MCF 10A (cell line): ENCODE results near the gene CTBP2. TPM values are rescaled to one million over a fixed set of nuclear protein-coding genes. Genes with fewer than 3 reads are reported as not detected.
A peak's percentile ranks its signal among the peaks of the same experiment; 100 is the strongest.
"Not testable (repeated sequence)": the region's sequence is repeated elsewhere in the genome, so short reads cannot be mapped to it uniquely, and the experiment has no call there.

Experiments used
- BruUV-seq: library from RNA; stranded (reverse); fragments of 400-500 nt; replicated peaks from 2 replicates; lab custom pipeline; 2021; lab: Mats Ljungman, UMichigan
- CTCF ChIA-PET: fragments of 300-600 bp; sonication (Branson Sonifier 250); formaldehyde crosslinking; extraction: SDS; loops from one replicate; lab custom pipeline; 2021; ENCODE audit warnings: antibody characterized with exemption, inconsistent platforms; lab: Yijun Ruan, JAX
- POLR2A ChIA-PET: fragments of 300-600, 350-650 bp; sonication (Branson Sonifier 250); formaldehyde crosslinking; extraction: SDS; loops from one replicate; lab custom pipeline; 2020; ENCODE audit warnings: antibody characterized with exemption, inconsistent platforms; lab: Yijun Ruan, JAX
- DNase-seq: peaks from one replicate; pipeline ENCODE4 v3.0.0-alpha.2; 2018; ENCODE audit not compliant: unreplicated experiment
- H3K27ac Mint-ChIP-seq: one replicate; pipeline ENCODE4 v1.8.0; 2022; ENCODE audit warnings: mild to moderate bottlenecking, low read depth, mixed read lengths; ENCODE audit not compliant: unreplicated experiment
- H3K27me3 Mint-ChIP-seq: one replicate; pipeline ENCODE4 v1.8.0; 2022; ENCODE audit warnings: mixed read lengths; ENCODE audit not compliant: insufficient read depth, unreplicated experiment
- H3K36me3 Mint-ChIP-seq: one replicate; pipeline ENCODE4 v1.8.0; 2022; ENCODE audit warnings: mild to moderate bottlenecking, moderate library complexity, mixed read lengths; ENCODE audit not compliant: insufficient read depth, unreplicated experiment
- H3K4me1 Mint-ChIP-seq: one replicate; pipeline ENCODE4 v1.8.0; 2022; ENCODE audit warnings: mixed read lengths; ENCODE audit not compliant: insufficient read depth, unreplicated experiment
- H3K4me3 Mint-ChIP-seq: one replicate; pipeline ENCODE4 v1.8.0; 2022; ENCODE audit warnings: mild to moderate bottlenecking, moderate library complexity, mixed read lengths; ENCODE audit not compliant: unreplicated experiment
- H3K9me3 Mint-ChIP-seq: one replicate; pipeline ENCODE4 v1.8.0; 2022; ENCODE audit warnings: mixed read lengths; ENCODE audit not compliant: unreplicated experiment
- CTCF ChIP-seq: fragments of 200-600 bp; IDR thresholded peaks from one replicate; pipeline ENCODE4 v1.8.0; 2022; ENCODE audit warnings: antibody characterized with exemption, mild to moderate bottlenecking; ENCODE audit not compliant: unreplicated experiment
- intact Hi-C: fragments of 100-400 bp; cut with micrococcal nuclease; formaldehyde crosslinking; loops from 2 replicates; pipeline ENCODE4 v1.14.1; 2022
- total RNA-seq: library from RNA; stranded (reverse); gene quantifications from 2 replicates; pipeline ENCODE4 v1.2.3, GENCODE V29; 2022

CTBP2 gene
- total RNA-seq, 1 experiment from 2014 or later: 152 TPM

DNA sequence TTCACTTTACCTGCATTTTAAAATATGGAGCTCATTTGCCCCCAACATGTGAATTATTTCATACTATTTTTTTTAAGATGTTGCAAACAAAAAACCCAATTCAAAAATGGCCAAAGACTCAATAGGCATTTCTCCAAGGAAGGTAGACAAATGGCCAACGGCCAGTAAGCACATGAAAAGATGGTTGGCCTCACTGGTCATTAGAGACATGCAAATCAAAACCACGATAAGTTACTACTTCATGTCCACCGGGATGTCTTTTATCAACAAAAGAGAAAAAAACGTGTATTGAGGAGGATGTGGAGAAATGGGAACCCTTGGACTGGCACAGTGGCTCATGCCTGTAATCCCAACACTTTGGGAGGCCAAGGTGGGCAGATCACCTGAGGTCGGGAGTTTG, 3.4 kb upstream of the CTBP2 start:
- no peaks in the 10 kb centered on the region for H3K4me1 Mint-ChIP-seq

GRCh38 chr10:125163312-125163711, 2.9 kb upstream of the CTBP2 start:
- POLR2A ChIA-PET: interaction anchor here (1.2 kb wide), 1 partner anchor 68 kb away, joined by 5 read pairs; no protein-coding TSS in a partner anchor
- BruUV-seq, H3K4me1 Mint-ChIP-seq, H3K36me3 Mint-ChIP-seq, intact Hi-C loops, H3K27me3 Mint-ChIP-seq, DNase-seq, CTCF ChIA-PET, H3K4me3 Mint-ChIP-seq, H3K27ac Mint-ChIP-seq, H3K9me3 Mint-ChIP-seq: not testable (repeated sequence)

More for the DNA sequence above, 3.4 kb upstream of the CTBP2 start:
- Mint-ChIP-seq H3K36me3 (no peaks in the 10 kb centered on the region), H3K27me3 (no peaks in the 10 kb centered on the region), H3K9me3 (no peaks in the 10 kb centered on the region), H3K4me3 (no peak overlapping the region), H3K27ac (no peak overlapping the region)
- TF ChIP-seq CTCF: no peak
- ChIA-PET CTCF (no interaction called here), POLR2A (interaction anchor here (1.2 kb wide), 1 partner anchor 67 kb away, joined by 5 read pairs; no protein-coding TSS in a partner anchor)
- BruUV-seq: no TSS peak
- intact Hi-C loops: no loop called here
- DNase-seq: no peak

- POLR2A ChIA-PET: interaction anchor here (0.6 to 1.6 kb wide), 7 partner anchors 38 to 466 kb away, joined by 3 to 6 read pairs (median 3); no protein-coding TSS in a partner anchor
- Mint-ChIP-seq H3K27ac (peak overlapping the region; percentile 27), H3K9me3 (no peaks in the 10 kb centered on the region), H3K36me3 (no peaks in the 10 kb centered on the region), H3K4me3 (peak overlapping the region; percentile 82), H3K27me3 (no peaks in the 10 kb centered on the region), H3K4me1 (peaks cover 4% of the 10 kb centered on the region)
- CTCF ChIA-PET: interaction anchor here (0.6 to 1.1 kb wide), 8 partner anchors 16 to 467 kb away, joined by 3 to 4 read pairs (median 3); no protein-coding TSS in a partner anchor
- intact Hi-C loops: no loop called here
- no peak for DNase-seq
- no peak for TF ChIP-seq CTCF
- BruUV-seq: no TSS peak
Measured at GRCh38 chr10:125162120-125162931, 2.0 kb upstream of the CTBP2 start.

DNA sequence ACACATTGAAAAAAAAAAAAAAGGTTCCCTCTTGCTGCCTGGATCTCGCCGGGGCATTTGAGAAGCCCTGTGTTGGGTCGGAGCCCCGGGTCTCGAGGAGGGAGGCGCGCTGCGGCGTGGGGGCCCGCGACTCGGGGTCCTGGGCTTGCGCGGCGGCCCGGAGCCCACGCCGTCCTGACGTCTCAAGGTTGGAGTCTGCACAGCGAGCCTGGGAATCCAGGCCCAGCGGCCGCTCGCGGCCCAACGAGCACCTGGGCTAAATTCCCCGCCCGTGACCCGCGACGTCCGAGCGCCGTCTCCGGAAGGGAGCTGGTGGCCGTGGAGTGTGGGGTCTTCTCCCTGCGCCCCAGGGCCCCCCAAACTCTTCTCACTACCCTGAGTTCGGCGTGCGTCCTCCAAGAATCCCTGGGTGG, 1.4 kb upstream of the CTBP2 start:
- Mint-ChIP-seq H3K36me3 (no peaks in the 10 kb centered on the region), H3K9me3 (no peaks in the 10 kb centered on the region), H3K4me1 (peaks cover 7% of the 10 kb centered on the region), H3K27ac (peak overlapping the region; percentile 27), H3K27me3 (no peaks in the 10 kb centered on the region), H3K4me3 (peak overlapping the region; percentile 82)
- CTCF ChIA-PET: interaction anchor here (0.6 to 1.1 kb wide), 7 partner anchors 15 to 467 kb away, joined by 3 to 4 read pairs (median 3); no protein-coding TSS in a partner anchor
- no TSS peak for BruUV-seq
- POLR2A ChIA-PET: interaction anchor here (0.6 to 1.6 kb wide), 7 partner anchors 37 to 467 kb away, joined by 3 to 6 read pairs (median 3); no protein-coding TSS in a partner anchor
- DNase-seq: no peak
- TF ChIP-seq CTCF: no peak
- intact Hi-C loops: loop anchor here (1.0 to 2.0 kb wide), 4 partner anchors 182 to 539 kb away; no protein-coding TSS in a partner anchor
